WERI-Rb-1 (cell line): ENCODE data around the gene TMEM266.

Experiments
- DNase-seq: peaks from one replicate; pipeline ENCODE4 v3.0.0-alpha.2; 2020
- H3K27ac ChIP-seq: fragments of 250-450 bp; sonication (Bioruptor Pico); 2 replicates; pipeline ENCODE4 v1.5.1; 2020; ENCODE audit warnings: mild to moderate bottlenecking, moderate library complexity
- H3K27me3 ChIP-seq: fragments of 250-450 bp; sonication (Bioruptor Pico); 2 replicates; pipeline ENCODE4 v1.5.1; 2021; ENCODE audit warnings: mild to moderate bottlenecking, low read depth, moderate library complexity; ENCODE audit not compliant: insufficient read depth, severe bottlenecking
- H3K36me3 ChIP-seq: fragments of 250-450 bp; sonication (Bioruptor Pico); 2 replicates; pipeline ENCODE4 v1.5.1; 2020; ENCODE audit warnings: mild to moderate bottlenecking, moderate library complexity
- H3K4me3 ChIP-seq: 2 replicates; pipeline ENCODE4 v1.5.1; 2011; ENCODE audit warnings: low read depth, mild to moderate bottlenecking, control low read depth, low read length
- H3K9me3 ChIP-seq: fragments of 250-450 bp; sonication (Bioruptor Pico); 2 replicates; pipeline ENCODE4 v1.5.1; 2021; ENCODE audit warnings: mild to moderate bottlenecking, moderate library complexity; ENCODE audit not compliant: severe bottlenecking
- TF ChIP-seq, protein P1 (sequence below): IDR thresholded peaks from 2 replicates; pipeline ENCODE4 v1.5.1; 2011; ENCODE audit warnings: low read depth, mild to moderate bottlenecking, control low read depth, inconsistent platforms, low read length

Gene TMEM266

DNA sequence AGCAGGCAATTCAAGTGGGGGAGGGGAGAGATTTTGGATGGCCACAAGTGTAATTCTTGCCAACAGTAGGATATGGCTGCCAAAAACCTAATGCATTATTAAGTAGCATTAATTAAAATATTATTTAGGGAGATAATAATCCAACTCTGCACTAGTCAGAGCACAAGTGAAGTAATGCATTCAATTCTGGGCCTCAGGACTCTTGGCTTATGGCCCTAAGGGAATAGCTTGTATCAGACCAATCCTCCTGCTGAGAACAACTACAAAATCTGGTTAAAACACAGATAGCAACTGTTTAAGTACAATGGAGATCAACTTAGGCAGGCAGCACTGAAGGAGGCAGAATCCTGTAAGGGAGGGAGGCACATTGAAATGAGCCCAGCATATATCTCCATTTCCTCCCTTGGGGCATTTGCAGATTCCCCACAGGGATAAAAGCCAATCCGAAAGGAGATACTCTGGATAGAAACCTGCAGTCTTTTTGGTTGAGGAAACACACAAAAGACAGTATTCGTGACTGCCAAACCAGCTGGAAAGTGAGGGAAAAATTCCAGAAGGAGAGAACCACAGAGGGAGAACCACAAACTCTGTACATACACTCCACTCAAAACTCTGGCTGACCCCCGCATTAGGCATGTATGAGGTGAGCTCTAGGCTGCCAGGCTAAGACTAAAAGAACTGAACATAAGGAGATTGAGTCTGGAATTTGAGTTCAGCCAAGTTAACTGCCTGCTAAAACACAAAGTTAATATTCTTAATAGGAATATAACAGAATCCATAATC, 194.1 kb downstream of the TMEM266 start:
- Histone ChIP-seq H3K9me3 (peaks cover 4% of the 10 kb centered on the region), H3K36me3 (peaks cover 15% of the 10 kb centered on the region), H3K4me3 (no peak overlapping the region), H3K27me3 (no peaks in the 10 kb centered on the region), H3K27ac (peak overlapping the region; percentile 50)
- TF ChIP-seq, protein P1, sequence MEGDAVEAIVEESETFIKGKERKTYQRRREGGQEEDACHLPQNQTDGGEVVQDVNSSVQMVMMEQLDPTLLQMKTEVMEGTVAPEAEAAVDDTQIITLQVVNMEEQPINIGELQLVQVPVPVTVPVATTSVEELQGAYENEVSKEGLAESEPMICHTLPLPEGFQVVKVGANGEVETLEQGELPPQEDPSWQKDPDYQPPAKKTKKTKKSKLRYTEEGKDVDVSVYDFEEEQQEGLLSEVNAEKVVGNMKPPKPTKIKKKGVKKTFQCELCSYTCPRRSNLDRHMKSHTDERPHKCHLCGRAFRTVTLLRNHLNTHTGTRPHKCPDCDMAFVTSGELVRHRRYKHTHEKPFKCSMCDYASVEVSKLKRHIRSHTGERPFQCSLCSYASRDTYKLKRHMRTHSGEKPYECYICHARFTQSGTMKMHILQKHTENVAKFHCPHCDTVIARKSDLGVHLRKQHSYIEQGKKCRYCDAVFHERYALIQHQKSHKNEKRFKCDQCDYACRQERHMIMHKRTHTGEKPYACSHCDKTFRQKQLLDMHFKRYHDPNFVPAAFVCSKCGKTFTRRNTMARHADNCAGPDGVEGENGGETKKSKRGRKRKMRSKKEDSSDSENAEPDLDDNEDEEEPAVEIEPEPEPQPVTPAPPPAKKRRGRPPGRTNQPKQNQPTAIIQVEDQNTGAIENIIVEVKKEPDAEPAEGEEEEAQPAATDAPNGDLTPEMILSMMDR: no peak
- DNase-seq: no peak
